SH-SY5Y (cell line): ENCODE data around the gene CSMD2.

Experiments
- GATA2 ChIP-seq: IDR thresholded peaks from 2 replicates; pipeline ENCODE4 v1.6.1; 2011; ENCODE audit warnings: mild to moderate bottlenecking, low read depth, low read length
- GATA3 ChIP-seq: IDR thresholded peaks from 2 replicates; pipeline ENCODE4 v1.6.1; 2011; ENCODE audit warnings: low read depth, mild to moderate bottlenecking, low read length, moderate library complexity

DNA sequence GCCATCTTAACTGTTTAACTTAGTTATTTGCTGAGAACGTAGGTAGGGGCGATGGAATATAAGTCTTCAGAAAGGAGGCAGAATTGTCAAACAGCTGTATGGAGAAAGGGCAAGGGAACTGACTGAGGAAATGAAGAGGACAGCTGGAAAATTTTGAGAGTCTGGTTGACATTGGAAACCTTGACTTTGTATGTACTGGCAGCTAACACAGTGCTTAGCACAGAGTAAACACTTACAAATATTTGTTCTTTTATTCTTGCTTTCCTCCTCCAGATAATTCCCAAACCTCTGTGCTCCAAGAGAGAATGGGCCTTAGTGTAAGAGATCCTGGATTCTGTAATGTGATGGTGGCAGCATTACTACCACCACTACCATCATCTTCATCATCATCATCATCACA lies 601.3 kb downstream of the CSMD2 start:
- TF ChIP-seq GATA3 (no peak), GATA2 (no peak)
